PFSK-1 (cell line): ENCODE data around the gene PTTG1IP.

ENCODE experiments used
- POLR2AphosphoS5 ChIP-seq: IDR thresholded peaks from 2 replicates; pipeline ENCODE4 v1.6.1; 2012; ENCODE audit warnings: low read depth, mild to moderate bottlenecking, control low read depth, low read length, moderate library complexity
- REST ChIP-seq, 2 experiments: IDR thresholded peaks; 2 replicates each; pipeline versions ENCODE4 v1.6.1 to v1.8.0; 2011 to 2012; ENCODE audit warnings: low read depth in 2 of 2, low read length in 2 of 2, control low read depth in 1 of 2, inconsistent platforms in 1 of 2, mild to moderate bottlenecking in 1 of 2, moderate library complexity in 1 of 2; ENCODE audit not compliant: insufficient read depth in 1 of 2
- SIN3A ChIP-seq: IDR thresholded peaks from 2 replicates; pipeline ENCODE4 v1.6.1; 2012; ENCODE audit warnings: mild to moderate bottlenecking, low read length, moderate library complexity, borderline replicate concordance; ENCODE audit not compliant: insufficient read depth
- TAF1 ChIP-seq: IDR thresholded peaks from 2 replicates; pipeline ENCODE4 v1.6.1; 2012; ENCODE audit warnings: low read length, control low read depth, borderline replicate concordance; ENCODE audit not compliant: insufficient read depth

- TF ChIP-seq TAF1 = no peak
- no peak for TF ChIP-seq POLR2AphosphoS5
- TF ChIP-seq SIN3A = no peak
- no peak for TF ChIP-seq REST (IDR thresholded peaks at IDR 0.05; ENCODE audit: insufficient read depth in 1 of 2, low read depth in 2 of 2, low read length in 2 of 2)
Measured at GRCh38 chr21:44919111-44919912, 45.8 kb upstream of the PTTG1IP start.
